Measurements from ENCODE around the gene ISG20. TPM values are rescaled to one million over a fixed set of nuclear protein-coding genes. Genes with fewer than 3 reads are reported as not detected.

Gene ISG20
- total RNA-seq, 1 experiment from 2014 or later = 6.4 TPM

GRCh38 chr15:88603885-88604284 is 34.9 kb upstream of the ISG20 start:
- no TSS peak for BruUV-seq (replicated peaks)
- no peaks in the 10 kb centered on the region for H3K36me3 ChIP-seq (ENCODE audit: control insufficient read depth, insufficient read depth, low read length)
- H3K27me3 ChIP-seq (replicated peaks; ENCODE audit: control insufficient read depth, insufficient read depth, low read length) = no peaks in the 10 kb centered on the region
- H3K27me3 Mint-ChIP-seq (ENCODE audit: insufficient read depth, unreplicated experiment) = peaks cover 18% of the 10 kb centered on the region
- no peaks in the 10 kb centered on the region for H3K4me1 Mint-ChIP-seq (ENCODE audit: low read depth, unreplicated experiment)
- POLR2A ChIA-PET = no interaction called here
- no peak overlapping the region for H3K4me3 Mint-ChIP-seq (ENCODE audit: unreplicated experiment)
- no peaks in the 10 kb centered on the region for H3K9me3 Mint-ChIP-seq (ENCODE audit: unreplicated experiment)
- H3K9me3 ChIP-seq = no peaks in the 10 kb centered on the region
- CTCF ChIA-PET = no interaction called here
- H3K27ac Mint-ChIP-seq (ENCODE audit: unreplicated experiment) = no peak overlapping the region
- no peaks in the 10 kb centered on the region for H3K36me3 Mint-ChIP-seq (ENCODE audit: insufficient read depth, unreplicated experiment)
- no peaks in the 10 kb centered on the region for H3K4me1 ChIP-seq
- TF ChIP-seq, protein P1, sequence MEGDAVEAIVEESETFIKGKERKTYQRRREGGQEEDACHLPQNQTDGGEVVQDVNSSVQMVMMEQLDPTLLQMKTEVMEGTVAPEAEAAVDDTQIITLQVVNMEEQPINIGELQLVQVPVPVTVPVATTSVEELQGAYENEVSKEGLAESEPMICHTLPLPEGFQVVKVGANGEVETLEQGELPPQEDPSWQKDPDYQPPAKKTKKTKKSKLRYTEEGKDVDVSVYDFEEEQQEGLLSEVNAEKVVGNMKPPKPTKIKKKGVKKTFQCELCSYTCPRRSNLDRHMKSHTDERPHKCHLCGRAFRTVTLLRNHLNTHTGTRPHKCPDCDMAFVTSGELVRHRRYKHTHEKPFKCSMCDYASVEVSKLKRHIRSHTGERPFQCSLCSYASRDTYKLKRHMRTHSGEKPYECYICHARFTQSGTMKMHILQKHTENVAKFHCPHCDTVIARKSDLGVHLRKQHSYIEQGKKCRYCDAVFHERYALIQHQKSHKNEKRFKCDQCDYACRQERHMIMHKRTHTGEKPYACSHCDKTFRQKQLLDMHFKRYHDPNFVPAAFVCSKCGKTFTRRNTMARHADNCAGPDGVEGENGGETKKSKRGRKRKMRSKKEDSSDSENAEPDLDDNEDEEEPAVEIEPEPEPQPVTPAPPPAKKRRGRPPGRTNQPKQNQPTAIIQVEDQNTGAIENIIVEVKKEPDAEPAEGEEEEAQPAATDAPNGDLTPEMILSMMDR (IDR thresholded peaks at IDR 0.05; ENCODE audit: insufficient read depth in 1 of 2, low read depth in 1 of 2, low read length in 1 of 2, severe bottlenecking in 1 of 2, unreplicated experiment in 1 of 2) = no peak
- H3K4me3 ChIP-seq (ENCODE audit: low read depth, low read length) = no peak overlapping the region
- intact Hi-C loops (cut with micrococcal nuclease; ENCODE audit: unreplicated experiment) = no loop called here
- no peak for DNase-seq

- H3K4me3 ChIP-seq (ENCODE audit: low read depth, low read length) = no peak overlapping the region
- Mint-ChIP-seq H3K27ac (ENCODE audit: unreplicated experiment) (no peak overlapping the region), H3K9me3 (ENCODE audit: unreplicated experiment) (no peaks in the 10 kb centered on the region), H3K36me3 (ENCODE audit: insufficient read depth, unreplicated experiment) (no peaks in the 10 kb centered on the region), H3K4me1 (ENCODE audit: low read depth, unreplicated experiment) (no peaks in the 10 kb centered on the region), H3K4me3 (ENCODE audit: unreplicated experiment) (no peak overlapping the region), H3K27me3 (ENCODE audit: insufficient read depth, unreplicated experiment) (peaks cover 18% of the 10 kb centered on the region)
- no peaks in the 10 kb centered on the region for H3K36me3 ChIP-seq (ENCODE audit: control insufficient read depth, insufficient read depth, low read length)
- H3K9me3 ChIP-seq = no peaks in the 10 kb centered on the region
- ChIA-PET CTCF (no interaction called here), POLR2A (no interaction called here)
- no peaks in the 10 kb centered on the region for H3K4me1 ChIP-seq
- no TSS peak for BruUV-seq (replicated peaks)
- no peaks in the 10 kb centered on the region for H3K27me3 ChIP-seq (replicated peaks; ENCODE audit: control insufficient read depth, insufficient read depth, low read length)
- TF ChIP-seq, protein P1 (IDR thresholded peaks at IDR 0.05; ENCODE audit: insufficient read depth in 1 of 2, low read depth in 1 of 2, low read length in 1 of 2, severe bottlenecking in 1 of 2, unreplicated experiment in 1 of 2) = no peak
- intact Hi-C loops (cut with micrococcal nuclease; ENCODE audit: unreplicated experiment) = no loop called here
- no peak for DNase-seq
Observed at GRCh38 chr15:88604381-88605188, 34.2 kb upstream of the ISG20 start.

- no peak overlapping the region for H3K4me3 ChIP-seq (ENCODE audit: low read depth, low read length)
- CTCF ChIA-PET = no interaction called here
Observed at GRCh38 chr15:88605189-88606069, 33.4 kb upstream of the ISG20 start.

More at GRCh38 chr15:88605189-88606069, 33.4 kb upstream of the ISG20 start:
- Mint-ChIP-seq H3K4me1 (ENCODE audit: low read depth, unreplicated experiment) (no peaks in the 10 kb centered on the region), H3K36me3 (ENCODE audit: insufficient read depth, unreplicated experiment) (no peaks in the 10 kb centered on the region), H3K4me3 (ENCODE audit: unreplicated experiment) (no peak overlapping the region), H3K27me3 (ENCODE audit: insufficient read depth, unreplicated experiment) (peaks cover 18% of the 10 kb centered on the region), H3K9me3 (ENCODE audit: unreplicated experiment) (no peaks in the 10 kb centered on the region), H3K27ac (ENCODE audit: unreplicated experiment) (no peak overlapping the region)
- intact Hi-C loops (cut with micrococcal nuclease; ENCODE audit: unreplicated experiment) = no loop called here
- TF ChIP-seq, protein P1 (IDR thresholded peaks at IDR 0.05; ENCODE audit: insufficient read depth in 1 of 2, low read depth in 1 of 2, low read length in 1 of 2, severe bottlenecking in 1 of 2, unreplicated experiment in 1 of 2) = no peak
- peak in 1 of 2 experiments; percentile 65 for DNase-seq
- no TSS peak for BruUV-seq (replicated peaks)
- H3K4me1 ChIP-seq = no peaks in the 10 kb centered on the region
- POLR2A ChIA-PET = no interaction called here
- H3K27me3 ChIP-seq (replicated peaks; ENCODE audit: control insufficient read depth, insufficient read depth, low read length) = no peaks in the 10 kb centered on the region
- H3K36me3 ChIP-seq (ENCODE audit: control insufficient read depth, insufficient read depth, low read length) = no peaks in the 10 kb centered on the region
- no peaks in the 10 kb centered on the region for H3K9me3 ChIP-seq
